ENCODE results near the gene UPK3BL2.
"Not testable (repeated sequence)": the region's sequence is repeated elsewhere in the genome, so short reads cannot be mapped to it uniquely, and the experiment has no call there.

The UPK3BL2 gene

DNA sequence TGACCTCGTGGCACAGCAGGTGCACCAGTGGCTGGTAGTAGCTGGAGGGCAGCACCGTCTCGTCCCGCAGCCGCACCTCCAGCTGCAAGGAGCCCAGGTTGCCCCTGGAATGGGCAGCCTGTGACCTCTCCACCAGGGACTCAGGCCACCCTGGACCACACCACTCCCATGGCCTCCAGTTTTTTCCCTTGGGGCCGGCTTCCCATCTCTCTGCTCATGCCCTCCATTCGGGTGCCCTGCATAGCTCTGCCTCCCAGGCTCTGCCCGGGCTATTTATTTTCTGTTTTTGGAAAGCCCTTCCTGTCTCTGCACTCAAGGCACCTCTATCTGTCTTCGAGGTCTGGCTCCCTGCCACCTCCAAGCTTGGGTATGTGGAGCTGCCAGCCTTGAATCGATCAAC is 46.6 kb downstream of the UPK3BL2 start:
- DNase-seq (ENCODE audit: extremely low read depth in 1 of 2, low read depth in 1 of 2), result not testable (repeated sequence)

GRCh38 chr7:102494473-102495149 is 48.9 kb downstream of the UPK3BL2 start:
- not testable (repeated sequence) for DNase-seq (ENCODE audit: extremely low read depth in 1 of 2, low read depth in 1 of 2)

- not testable (repeated sequence) for DNase-seq (ENCODE audit: extremely low read depth in 1 of 2, low read depth in 1 of 2)
Measured at GRCh38 chr7:102494026-102494425, 49.5 kb downstream of the UPK3BL2 start.

DNA sequence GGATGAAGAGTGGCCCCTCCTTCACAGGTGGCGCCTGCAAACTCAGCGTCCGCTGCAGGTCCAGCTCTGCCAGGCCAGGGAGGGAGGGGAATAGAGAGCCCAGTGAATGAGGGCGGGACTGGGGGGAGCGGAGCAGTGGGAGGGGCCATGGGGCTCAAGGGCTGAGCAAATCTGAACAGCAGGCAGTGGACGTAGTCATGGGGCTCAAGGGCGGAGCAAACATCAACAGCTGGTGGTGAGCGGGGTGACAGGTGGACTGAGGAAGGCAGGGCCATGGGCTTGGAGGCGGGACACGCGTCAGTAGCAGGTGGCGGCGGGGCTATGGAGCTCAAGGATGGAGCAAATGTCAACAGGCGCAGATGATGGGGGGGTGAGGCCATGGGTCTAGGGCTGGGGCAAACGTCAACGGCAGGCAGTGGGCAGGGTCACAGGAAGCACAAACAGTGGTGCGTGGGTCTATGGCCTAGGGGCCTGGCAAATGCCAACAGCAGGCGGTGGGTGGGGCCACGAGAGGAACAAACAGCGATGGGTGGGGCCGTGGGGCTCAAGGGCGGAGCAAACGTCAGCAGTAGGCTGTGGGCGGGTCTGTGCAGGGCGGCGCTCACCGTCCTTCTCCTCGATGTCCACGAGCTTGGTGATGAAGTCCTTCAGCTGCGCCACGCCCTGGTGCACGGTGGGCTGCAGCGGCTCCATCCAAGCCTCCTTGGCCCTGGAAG is 50.1 kb downstream of the UPK3BL2 start:
- DNase-seq (ENCODE audit: extremely low read depth in 1 of 2, low read depth in 1 of 2), result not testable (repeated sequence)

- DNase-seq (ENCODE audit: extremely low read depth in 1 of 2, low read depth in 1 of 2), result peak in 1 of 2 donors; percentile 44
Measured at GRCh38 chr7:102490529-102491075, 52.9 kb downstream of the UPK3BL2 start.

All from stimulated activated CD8-positive, alpha-beta memory T cell treated with anti-CD3 and anti-CD28 coated beads, Interleukin-7, amount 100 ng/mL, for 48 hours (primary cell).